OCI-LY1 (cell line): ENCODE results near the gene SSBP3.

ENCODE experiments used
- H2AFZ ChIP-seq: fragments of 200-600 bp; sonication (generic), shearing (Covaris generic); 2 replicates; pipeline ENCODE4 v1.6.0; 2014; ENCODE audit warnings: antibody characterized with exemption, mild to moderate bottlenecking, low read length
- H3F3A ChIP-seq: fragments of 200-600 bp; sonication (generic), shearing (Covaris generic); 2 replicates; pipeline ENCODE4 v1.6.0; 2014; ENCODE audit warnings: mild to moderate bottlenecking, antibody characterized with exemption, low read length, moderate library complexity; ENCODE audit not compliant: insufficient read depth
- H3K27ac ChIP-seq: fragments of 200-600 bp; sonication (generic); 2 replicates; pipeline ENCODE4 v1.5.1; 2014; ENCODE audit warnings: low read length, mixed run types, mild to moderate bottlenecking, low read depth; ENCODE audit not compliant: poor library complexity, severe bottlenecking
- H3K27me3 ChIP-seq: fragments of 200-600 bp; sonication (generic); 2 replicates; pipeline ENCODE4 v1.6.0; 2014; ENCODE audit warnings: antibody characterized with exemption, mild to moderate bottlenecking, low read length, moderate library complexity; ENCODE audit not compliant: insufficient read depth
- H3K36me3 ChIP-seq: fragments of 200-600 bp; sonication (generic); 2 replicates; pipeline ENCODE4 v1.6.1; 2014; ENCODE audit warnings: mild to moderate bottlenecking, antibody characterized with exemption, low read length, moderate library complexity, mixed read lengths; ENCODE audit not compliant: insufficient read depth
- H3K4me1 ChIP-seq: fragments of 200-600 bp; sonication (generic); 2 replicates; pipeline ENCODE4 v1.5.1; 2014; ENCODE audit warnings: mild to moderate bottlenecking, low read length, moderate library complexity; ENCODE audit not compliant: insufficient read depth, severe bottlenecking
- H3K4me2 ChIP-seq: fragments of 200-600 bp; sonication (generic), shearing (Covaris generic); 2 replicates; pipeline ENCODE4 v1.6.1; 2014; ENCODE audit warnings: low read length
- H3K4me3 ChIP-seq: fragments of 200-600 bp; sonication (generic); 2 replicates; pipeline ENCODE4 v1.5.1; 2014; ENCODE audit warnings: low read length, low read depth, mild to moderate bottlenecking, mixed read lengths; ENCODE audit not compliant: poor library complexity, severe bottlenecking
- H3K79me2 ChIP-seq: fragments of 200-600 bp; shearing (Covaris generic); 2 replicates; pipeline ENCODE4 v1.6.1; 2016; ENCODE audit warnings: mixed run types, low read length, mixed read lengths; ENCODE audit not compliant: insufficient read depth
- H3K9ac ChIP-seq: fragments of 200-600 bp; sonication (generic), shearing (Covaris generic); 2 replicates; pipeline ENCODE4 v1.6.1; 2014; ENCODE audit warnings: mild to moderate bottlenecking, low read length, mixed read lengths
- H3K9me2 ChIP-seq: fragments of 200-600 bp; sonication (generic), shearing (Covaris generic); 2 replicates; pipeline ENCODE4 v1.6.1; 2014; ENCODE audit warnings: low read depth, mild to moderate bottlenecking, low read length, mixed read lengths
- H3K9me3 ChIP-seq: fragments of 200-600 bp; shearing (Covaris generic); 2 replicates; pipeline ENCODE4 v1.6.1; 2014; ENCODE audit warnings: low read length, mixed read lengths
- H4K20me1 ChIP-seq: fragments of 200-600 bp; sonication (generic), shearing (Covaris generic); 2 replicates; pipeline ENCODE4 v1.6.0; 2016; ENCODE audit warnings: mild to moderate bottlenecking, low read length; ENCODE audit not compliant: insufficient read depth
- CTCF ChIP-seq: fragments of 200-600 bp; sonication (generic), shearing (Covaris generic); IDR thresholded peaks from 2 replicates; pipeline ENCODE4 v1.5.1; 2017; ENCODE audit warnings: mild to moderate bottlenecking, antibody characterized with exemption, low read length, moderate library complexity, mixed read lengths
- EZH2 ChIP-seq: fragments of 200-600 bp; sonication (generic), shearing (Covaris generic); IDR thresholded peaks from 2 replicates; pipeline ENCODE4 v1.8.0; 2017; ENCODE audit warnings: borderline replicate concordance, mixed run types, mild to moderate bottlenecking, antibody characterized with exemption, low read length, moderate library complexity, mixed read lengths

The SSBP3 gene

DNA sequence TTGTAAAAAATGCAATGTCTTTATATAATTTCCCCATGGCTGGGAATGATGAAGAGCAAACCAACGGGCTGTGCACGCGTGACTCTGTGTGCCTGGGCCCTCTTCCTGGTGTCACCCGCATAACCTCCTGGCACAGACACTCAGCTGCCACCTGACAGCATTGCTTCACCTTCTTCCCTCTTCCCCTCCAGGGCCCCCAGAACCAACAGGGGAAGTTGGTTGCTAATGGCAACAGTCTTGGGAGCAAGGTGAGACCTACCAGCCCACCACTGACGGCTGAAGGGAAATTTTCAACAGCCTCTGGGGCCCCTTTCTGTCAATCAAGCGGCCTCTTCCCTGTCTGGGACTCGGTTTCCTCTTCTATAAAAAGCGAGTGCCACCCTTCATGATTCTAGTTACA lies 33.2 kb downstream of the SSBP3 start:
- no peaks in the 10 kb centered on the region for H3K36me3 ChIP-seq

GRCh38 chr1:54371942-54372275 lies 34.3 kb downstream of the SSBP3 start:
- Histone ChIP-seq H3K4me1 (peaks cover 24% of the 10 kb centered on the region), H3K27ac (no peak overlapping the region), H3K4me3 (no peak overlapping the region), H3K4me2 (no peak overlapping the region), H3K79me2 (no peaks in the 10 kb centered on the region), H4K20me1 (no peaks in the 10 kb centered on the region), H3K36me3 (no peaks in the 10 kb centered on the region), H3K9ac (no peak overlapping the region), H3K9me2 (no peaks in the 10 kb centered on the region), H3K27me3 (no peaks in the 10 kb centered on the region), H3F3A (no peaks in the 10 kb centered on the region), H2AFZ (no peak overlapping the region), H3K9me3 (no peaks in the 10 kb centered on the region)
- TF ChIP-seq EZH2 (no peak), CTCF (no peak)

More for the DNA sequence above, 33.2 kb downstream of the SSBP3 start:
- H2AFZ ChIP-seq = no peak overlapping the region
- H3K9ac ChIP-seq = no peak overlapping the region
- H3K27ac ChIP-seq = no peak overlapping the region
- TF ChIP-seq CTCF (no peak), EZH2 (no peak)
- H3K4me3 ChIP-seq = no peak overlapping the region
- H3K27me3 ChIP-seq = no peaks in the 10 kb centered on the region
- no peaks in the 10 kb centered on the region for H3F3A ChIP-seq
- peaks cover 28% of the 10 kb centered on the region for H3K4me1 ChIP-seq
- peak overlapping the region; percentile 5; the same call in 1 of the 2 replicates for H3K4me2 ChIP-seq
- no peaks in the 10 kb centered on the region for H3K79me2 ChIP-seq
- H3K9me2 ChIP-seq = no peaks in the 10 kb centered on the region
- no peaks in the 10 kb centered on the region for H3K9me3 ChIP-seq
- no peaks in the 10 kb centered on the region for H4K20me1 ChIP-seq

DNA sequence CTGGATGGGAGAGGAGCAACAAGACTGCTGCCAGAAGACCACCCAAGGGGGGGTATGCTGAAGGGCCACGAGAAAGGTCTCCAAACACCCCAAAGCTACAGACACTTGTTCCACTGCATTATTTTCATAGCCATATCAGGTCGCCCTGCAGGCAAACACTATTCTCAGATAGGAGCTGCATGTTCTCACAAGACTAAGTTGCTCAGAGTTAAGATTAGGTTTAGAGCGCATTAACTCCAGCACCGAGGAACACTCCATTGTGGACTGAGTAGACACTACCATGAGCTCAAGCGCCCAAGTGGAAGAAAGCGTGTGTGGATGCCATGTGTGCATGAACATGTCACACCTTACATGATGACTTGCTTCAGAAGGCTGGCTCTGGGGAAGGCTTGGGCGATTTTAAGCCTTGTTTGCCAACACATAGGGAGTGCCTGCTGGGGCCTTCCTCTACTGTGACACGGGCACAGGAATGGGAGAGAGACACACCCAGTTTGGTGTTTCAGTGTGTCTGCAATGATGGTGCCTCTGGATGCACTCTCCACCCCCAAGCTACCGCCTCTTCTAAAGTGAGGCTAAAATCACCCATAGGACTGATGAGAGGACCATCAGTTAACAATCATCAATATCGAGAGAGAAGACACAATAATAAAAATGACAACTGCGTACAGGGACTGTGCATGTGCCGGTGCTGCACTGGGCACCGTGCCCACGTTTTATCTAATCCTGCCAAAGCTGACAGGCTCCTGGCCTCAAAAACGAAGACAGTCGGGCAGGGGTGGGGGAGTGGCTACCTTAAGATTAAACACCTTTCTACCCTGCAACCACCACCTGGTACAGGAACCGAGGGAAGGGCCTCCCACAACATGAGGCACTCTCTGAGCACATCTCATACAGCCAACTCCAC lies 34.9 kb downstream of the SSBP3 start:
- no peaks in the 10 kb centered on the region for H3K79me2 ChIP-seq

More for the DNA sequence above, 34.9 kb downstream of the SSBP3 start:
- no peak overlapping the region for H3K9ac ChIP-seq
- peaks cover 18% of the 10 kb centered on the region for H3K4me1 ChIP-seq
- no peaks in the 10 kb centered on the region for H3K9me3 ChIP-seq
- no peak for TF ChIP-seq CTCF
- no peak for TF ChIP-seq EZH2
- no peaks in the 10 kb centered on the region for H4K20me1 ChIP-seq
- H3K9me2 ChIP-seq = no peaks in the 10 kb centered on the region
- no peaks in the 10 kb centered on the region for H3K27me3 ChIP-seq
- no peak overlapping the region for H3K27ac ChIP-seq
- no peaks in the 10 kb centered on the region for H3K36me3 ChIP-seq
- H2AFZ ChIP-seq = no peak overlapping the region
- H3K4me3 ChIP-seq = no peak overlapping the region
- no peaks in the 10 kb centered on the region for H3F3A ChIP-seq
- H3K4me2 ChIP-seq = no peak overlapping the region
